Fibroblast of skin of right biceps (primary cell): Measurements from ENCODE around the gene TNFRSF12A.

ENCODE experiments used
- DNase-seq: peaks from one replicate; pipeline ENCODE4 v3.0.0-alpha.2; 2013

TNFRSF12A gene

DNA sequence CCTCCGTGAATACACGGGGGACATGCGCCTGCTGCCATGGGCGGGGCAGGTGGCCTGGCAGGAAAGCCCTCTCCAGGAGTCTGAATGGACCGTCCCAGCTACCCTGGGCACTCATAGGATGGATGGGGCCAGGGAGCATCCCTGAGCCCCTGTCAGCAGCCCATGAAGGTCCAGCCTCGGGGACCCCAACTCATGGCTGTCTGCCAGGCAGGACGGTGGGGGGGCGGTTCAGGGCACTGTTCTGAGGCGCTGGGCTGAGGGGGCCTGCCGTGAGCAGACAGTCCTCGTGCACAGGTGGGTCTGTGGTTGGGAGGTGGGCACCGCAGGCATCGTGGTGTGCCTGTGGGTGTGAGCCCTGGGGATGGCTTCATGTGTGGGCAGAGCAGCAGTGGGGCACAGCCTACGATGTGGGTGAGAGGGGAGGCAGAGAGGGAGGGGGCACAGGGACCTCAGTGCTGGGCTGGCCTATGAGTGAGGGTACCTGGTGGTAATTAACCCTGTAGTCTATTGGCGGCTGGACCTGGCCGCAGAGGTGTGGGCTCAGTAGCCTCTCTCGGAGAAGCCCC is 33.5 kb upstream of the TNFRSF12A start:
- DNase-seq = no peak

GRCh38 chr16:2987286-2987685 is 32.9 kb upstream of the TNFRSF12A start:
- no peak for DNase-seq

GRCh38 chr16:2987833-2988232 is 32.3 kb upstream of the TNFRSF12A start:
- peak; percentile 36 for DNase-seq

GRCh38 chr16:2988590-2989099 is 31.5 kb upstream of the TNFRSF12A start:
- DNase-seq = no peak

GRCh38 chr16:2990891-2991290 is 29.3 kb upstream of the TNFRSF12A start:
- DNase-seq = no peak

GRCh38 chr16:2991566-2992261 is 28.5 kb upstream of the TNFRSF12A start:
- no peak for DNase-seq

GRCh38 chr16:2992383-2993081 is 27.6 kb upstream of the TNFRSF12A start:
- no peak for DNase-seq

GRCh38 chr16:2996298-2996697 is 23.9 kb upstream of the TNFRSF12A start:
- DNase-seq = no peak

DNA sequence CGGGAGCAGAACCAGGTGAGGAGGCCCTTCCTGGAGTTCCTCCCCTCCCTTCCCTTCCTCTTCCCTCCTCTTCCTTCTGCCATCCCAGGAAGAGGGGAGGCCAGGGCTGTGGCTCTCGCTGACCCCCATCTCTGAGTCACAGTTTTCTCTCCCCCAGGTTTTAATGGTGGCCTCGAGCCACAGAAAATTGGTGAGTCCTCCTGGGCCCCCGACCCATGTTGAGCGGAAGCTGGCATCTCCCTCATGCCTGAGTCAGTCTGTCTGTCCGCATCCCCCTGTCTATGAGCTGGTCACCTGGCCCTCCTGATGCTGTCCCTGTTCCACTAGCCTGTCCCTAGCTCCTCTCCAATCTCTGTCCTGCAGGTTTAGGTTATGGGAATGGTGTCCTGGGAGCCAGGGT is 20.2 kb upstream of the TNFRSF12A start:
- DNase-seq = no peak

GRCh38 chr16:3000540-3000939 is 19.6 kb upstream of the TNFRSF12A start:
- DNase-seq = no peak

DNA sequence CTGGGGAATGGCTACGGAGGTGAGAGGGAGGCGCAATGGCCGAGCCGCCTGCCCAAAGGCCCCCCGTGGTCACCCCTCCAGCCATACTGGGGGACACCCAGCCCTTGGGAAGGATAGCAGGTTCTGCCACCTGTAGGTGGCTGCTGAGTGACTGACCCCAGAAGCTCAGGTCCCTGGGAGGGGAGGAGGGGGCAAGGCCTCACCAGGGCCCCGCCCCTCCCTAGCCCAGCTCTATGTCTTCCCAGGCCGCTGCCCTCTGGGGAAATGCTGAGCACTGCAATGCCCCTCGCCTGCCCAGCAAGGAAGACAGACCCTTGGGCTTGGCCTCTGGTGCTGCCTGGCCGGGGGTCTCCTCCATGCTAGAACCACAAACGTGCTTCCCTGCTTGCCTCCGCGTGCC is 18.9 kb upstream of the TNFRSF12A start:
- DNase-seq = no peak

DNA sequence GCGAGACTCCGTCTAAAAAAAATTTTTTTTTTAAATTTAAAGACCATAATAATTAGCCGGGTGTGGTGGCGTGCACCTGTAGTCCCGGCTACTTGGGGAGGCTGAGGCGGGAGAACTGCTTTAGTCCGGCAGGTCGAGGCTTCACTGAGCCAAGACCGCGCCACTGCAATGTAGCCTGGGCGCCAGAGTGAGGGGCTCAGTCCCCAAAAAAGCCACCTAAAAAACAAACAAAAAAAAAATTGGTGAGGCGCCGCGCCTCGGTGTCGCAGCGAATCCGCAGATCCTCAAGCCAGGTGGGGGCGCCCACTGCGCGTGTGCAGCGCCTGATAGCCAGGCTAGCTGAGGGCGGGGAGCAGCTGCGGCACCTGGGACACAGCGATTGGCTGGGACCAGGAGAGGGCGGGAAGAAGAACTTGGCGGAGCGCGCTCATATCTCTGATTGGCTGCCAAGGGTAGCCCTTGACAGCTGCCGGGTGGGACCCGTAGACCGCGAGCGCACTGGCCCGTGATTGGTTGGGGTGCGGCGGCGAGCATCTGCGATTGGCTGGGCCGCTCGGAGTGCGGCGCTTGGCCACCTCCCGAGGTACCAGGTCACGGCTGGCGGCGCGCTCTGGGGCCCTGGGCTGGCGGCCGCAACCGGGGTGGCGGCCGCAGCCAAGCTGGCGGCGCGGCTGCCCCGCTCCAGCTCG is 16.4 kb upstream of the TNFRSF12A start:
- DNase-seq = peak; percentile 98

DNA sequence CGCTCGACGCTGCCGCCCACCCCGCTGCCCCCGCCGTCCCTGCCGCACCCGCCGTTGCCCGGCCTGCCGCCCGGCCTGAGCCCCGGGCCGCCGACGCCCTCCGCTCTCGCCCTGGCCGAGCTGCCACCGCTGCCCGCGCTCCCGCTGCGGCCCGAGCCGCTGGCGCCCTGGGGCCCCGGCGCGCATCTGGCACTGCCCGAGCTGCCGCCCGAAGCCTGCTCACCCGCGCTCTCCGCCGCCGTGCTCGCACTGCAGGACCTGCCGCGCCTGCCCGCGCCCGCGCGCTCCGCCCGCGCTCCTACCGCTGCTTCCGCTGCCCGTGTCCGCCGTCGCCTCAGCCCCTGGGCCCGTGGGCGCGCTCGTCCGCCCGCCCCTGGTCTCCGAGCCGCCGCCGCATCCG is 15.8 kb upstream of the TNFRSF12A start:
- DNase-seq = no peak

DNA sequence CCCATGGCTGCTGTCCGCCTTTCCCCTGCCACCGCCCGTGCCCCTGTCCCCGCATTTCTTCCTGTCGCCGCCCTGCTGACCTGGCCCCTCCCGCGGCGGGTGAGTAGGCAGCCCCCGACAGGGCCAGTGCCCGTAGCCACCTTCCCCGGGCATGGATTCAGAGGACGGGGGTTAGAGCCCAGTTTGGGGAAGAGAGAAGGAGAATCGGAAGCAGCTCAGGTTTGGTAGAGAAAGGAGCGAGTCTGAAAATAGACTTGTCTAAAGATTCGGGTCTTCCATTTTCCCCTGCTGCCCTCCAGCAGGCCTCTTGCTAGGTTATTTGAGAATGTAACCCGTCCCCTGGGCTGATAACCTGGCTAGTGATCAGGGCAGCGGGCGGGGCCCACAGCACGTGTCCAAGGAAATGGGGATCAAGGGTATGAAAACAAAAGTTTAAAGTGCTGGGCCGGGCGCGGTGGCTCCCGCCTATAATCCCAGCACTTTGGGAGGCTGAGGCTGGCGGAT is 15.3 kb upstream of the TNFRSF12A start:
- no peak for DNase-seq

- DNase-seq = no peak
Observed at GRCh38 chr16:3007059-3007956, 12.9 kb upstream of the TNFRSF12A start.

- DNase-seq = no peak
Observed at GRCh38 chr16:3007957-3008689, 12.0 kb upstream of the TNFRSF12A start.

DNA sequence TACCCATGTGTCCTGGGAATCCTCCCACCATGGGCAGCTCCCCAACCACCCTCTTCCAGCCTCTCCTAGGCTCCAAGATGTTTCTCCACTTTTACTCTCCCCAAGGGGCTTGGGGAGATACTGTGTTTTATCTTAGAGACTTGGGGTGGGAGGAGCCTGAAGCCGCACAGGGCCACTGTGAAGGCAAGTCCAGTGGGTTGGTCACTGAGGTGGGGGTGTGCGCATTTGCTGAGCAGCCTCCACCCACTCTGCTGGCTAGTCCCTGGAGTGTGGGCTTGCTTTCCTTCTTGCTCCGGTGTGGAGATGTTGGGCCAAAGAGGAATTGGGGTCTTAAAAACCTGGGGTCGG is 11.5 kb upstream of the TNFRSF12A start:
- no peak for DNase-seq

DNA sequence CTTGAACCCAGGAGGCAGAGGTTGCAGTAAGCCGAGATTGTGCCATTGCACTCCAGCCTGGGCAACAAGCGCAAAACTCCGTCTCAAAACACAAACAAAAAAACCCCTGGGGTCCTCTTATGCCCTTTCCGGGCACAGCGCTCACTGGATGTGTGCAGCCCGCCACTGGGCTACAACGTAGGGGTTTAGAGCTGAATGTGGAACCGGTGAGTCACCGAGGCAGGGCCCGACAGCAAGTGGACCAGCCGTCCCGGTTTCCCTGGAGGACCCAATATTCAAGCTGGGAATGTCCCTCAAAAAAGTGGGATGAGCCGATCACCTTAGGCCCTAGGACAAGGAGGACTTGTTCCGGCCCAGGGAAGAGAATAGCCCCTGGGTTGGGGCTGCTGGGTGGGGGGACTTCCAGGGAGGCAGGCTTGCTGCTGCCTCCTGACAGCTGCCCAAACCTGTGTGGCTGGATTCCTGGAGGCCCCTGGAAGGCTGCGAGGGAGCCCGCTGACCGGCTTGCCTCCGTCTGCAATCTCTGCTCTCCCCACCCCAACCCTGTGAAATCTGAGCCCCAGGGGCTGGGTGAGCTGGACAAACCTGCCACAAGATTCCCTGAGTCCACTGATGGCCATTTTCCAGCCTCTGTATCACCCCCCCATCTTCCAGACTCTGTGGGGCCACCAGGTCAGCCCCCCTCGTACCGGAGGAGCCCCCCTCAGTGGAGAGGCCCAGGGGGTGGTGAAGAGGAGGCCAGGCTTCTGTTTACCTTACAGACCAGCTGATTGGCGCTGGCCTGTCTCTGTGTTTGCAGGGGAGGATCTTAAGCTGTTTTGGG is 10.4 kb upstream of the TNFRSF12A start:
- no peak for DNase-seq

GRCh38 chr16:3010510-3010909 is 9.7 kb upstream of the TNFRSF12A start:
- no peak for DNase-seq

- DNase-seq = no peak
Observed at GRCh38 chr16:3012246-3012645, 7.9 kb upstream of the TNFRSF12A start.
